Activated naive CD4-positive, alpha-beta T cell treated with anti-CD3 and anti-CD28 coated beads, Interleukin-2, amount 10 ng/mL, durations not matched to agents 7 days and 5 days (primary cell): ENCODE results near the gene ADSS1.

Source experiments
- CTCF ChIA-PET: fragments of 350-600 bp; sonication (Branson Sonifier 250); formaldehyde crosslinking; loops from one replicate; lab custom pipeline; 2021; ENCODE audit warnings: antibody characterized with exemption; lab: Charles Lee
- DNase-seq: peaks from one replicate; pipeline ENCODE4 v3.0.0-alpha.2; 2020
- H3K27ac Mint-ChIP-seq: one replicate; pipeline ENCODE4 v1.8.0; 2021; ENCODE audit warnings: mild to moderate bottlenecking, moderate library complexity, mixed read lengths
- H3K27me3 Mint-ChIP-seq: one replicate; pipeline ENCODE4 v1.8.0; 2021; ENCODE audit warnings: mild to moderate bottlenecking, mixed read lengths
- H3K36me3 Mint-ChIP-seq: one replicate; pipeline ENCODE4 v1.8.0; 2021; ENCODE audit warnings: mixed read lengths
- H3K4me1 Mint-ChIP-seq: one replicate; pipeline ENCODE4 v1.8.0; 2021; ENCODE audit warnings: mixed read lengths
- H3K4me3 Mint-ChIP-seq: one replicate; pipeline ENCODE4 v1.8.0; 2021; ENCODE audit warnings: mild to moderate bottlenecking, moderate library complexity, mixed read lengths
- H3K9me3 Mint-ChIP-seq: one replicate; pipeline ENCODE4 v1.8.0; 2021; ENCODE audit warnings: mixed read lengths

The ADSS1 gene

GRCh38 chr14:104794993-104795780, 71.2 kb downstream of the ADSS1 start, which contains the start of gene AKT1:
AKT1 (minus strand) TSS chr14:104795748; CDS start chr14:104792643, 3,105 bp downstream.
- H3K4me1 Mint-ChIP-seq: peaks cover 57% of the 10 kb centered on the region
- H3K9me3 Mint-ChIP-seq: no peaks in the 10 kb centered on the region
- peak; percentile 58 for DNase-seq
- H3K36me3 Mint-ChIP-seq: peaks cover 15% of the 10 kb centered on the region
- CTCF ChIA-PET: interaction anchor here (1.0 to 1.9 kb wide), 3 partner anchors 9 to 30 kb away, joined by 3 to 7 read pairs (median 5); no protein-coding TSS in a partner anchor
- H3K27ac Mint-ChIP-seq: peak within 1 kb of the TSS; percentile 81
- peak within 1 kb of the TSS; percentile 86 for H3K4me3 Mint-ChIP-seq
- H3K27me3 Mint-ChIP-seq: peaks cover 43% of the 10 kb centered on the region

DNA sequence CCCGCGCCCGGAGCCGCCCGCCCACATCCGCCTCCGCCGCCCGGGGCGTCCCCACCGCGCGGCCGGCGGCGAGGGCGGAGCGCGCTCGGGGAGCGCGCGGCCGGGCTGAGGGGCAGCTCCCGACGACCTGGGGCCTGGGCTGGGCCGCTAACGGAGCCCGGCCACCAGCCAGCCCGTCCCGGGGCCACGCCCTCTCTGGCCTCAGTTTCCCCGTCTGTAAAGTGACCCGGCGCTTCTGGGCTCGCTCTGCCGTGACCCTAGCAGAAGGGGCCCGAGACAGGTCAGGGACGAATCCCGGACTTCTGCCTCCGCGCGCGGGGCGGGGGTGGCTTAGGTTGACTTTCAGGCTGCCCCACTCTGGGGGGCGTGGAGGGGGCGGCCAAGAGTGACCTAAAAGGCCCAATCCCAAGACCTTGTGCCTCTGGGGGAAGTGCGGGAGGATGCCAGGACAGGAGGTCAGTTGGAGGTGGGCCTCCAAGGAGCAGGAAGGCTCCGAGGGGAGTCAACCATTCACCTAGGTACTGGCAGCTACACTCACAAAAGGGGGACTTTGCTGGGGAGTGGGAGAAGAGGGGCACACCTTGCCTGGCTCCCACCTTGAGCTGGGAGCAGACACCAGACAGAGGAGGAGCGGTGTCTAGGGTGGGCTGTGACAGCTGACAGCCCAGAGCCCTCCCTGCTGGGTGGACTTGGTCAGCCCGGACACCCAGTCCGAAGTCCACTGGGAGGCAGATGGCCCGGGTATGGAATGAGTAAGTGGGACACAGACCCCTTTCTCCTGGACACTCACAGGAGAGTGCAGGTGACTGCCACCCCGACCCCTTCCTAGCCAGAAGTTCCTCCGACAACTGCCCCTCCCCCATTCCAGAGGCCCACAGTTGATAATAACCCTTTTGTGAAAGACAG, 72.0 kb downstream of the ADSS1 start:
- Mint-ChIP-seq H3K27ac (peak overlapping the region; percentile 78), H3K4me1 (peaks cover 53% of the 10 kb centered on the region), H3K27me3 (peaks cover 43% of the 10 kb centered on the region), H3K4me3 (peak overlapping the region; percentile 67), H3K9me3 (no peaks in the 10 kb centered on the region), H3K36me3 (peaks cover 12% of the 10 kb centered on the region)
- CTCF ChIA-PET: interaction anchor here (1.2 kb wide), 1 partner anchor 29 kb away, joined by 4 read pairs; no protein-coding TSS in a partner anchor
- DNase-seq: peak; percentile 68

DNA sequence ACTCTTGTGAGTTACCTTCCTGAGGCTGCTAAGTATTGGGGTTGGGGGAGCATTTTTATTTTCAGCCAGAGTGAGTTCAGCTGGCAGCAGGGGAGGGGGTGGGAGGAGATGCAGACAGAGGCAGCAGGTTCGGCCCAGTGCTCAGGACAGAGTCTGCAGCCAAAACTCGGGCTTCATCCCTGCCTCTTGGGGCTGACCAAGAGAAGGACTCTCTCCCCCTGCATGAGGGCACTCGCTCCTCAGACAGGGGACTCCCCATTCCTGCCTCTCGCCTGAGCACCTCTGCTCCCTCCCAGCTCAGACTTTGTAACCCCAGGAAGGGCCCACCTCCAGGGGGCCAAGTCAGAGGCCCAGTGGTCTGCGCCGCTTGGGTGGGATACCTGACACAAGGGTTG, 72.7 kb downstream of the ADSS1 start:
- Mint-ChIP-seq H3K4me1 (peaks cover 53% of the 10 kb centered on the region), H3K27me3 (peaks cover 47% of the 10 kb centered on the region), H3K9me3 (no peaks in the 10 kb centered on the region), H3K36me3 (peaks cover 6% of the 10 kb centered on the region), H3K27ac (peak overlapping the region; percentile 78), H3K4me3 (peak overlapping the region; percentile 67)
- no peak for DNase-seq
- CTCF ChIA-PET: interaction anchor here (1.2 kb wide), 1 partner anchor 29 kb away, joined by 4 read pairs; no protein-coding TSS in a partner anchor
